NCI-H1105 (cell line): ENCODE measurements around the gene FER1L5.

Experiments
- DNase-seq: peaks from one replicate; lab custom pipeline; 2025; lab: John Stamatoyannopoulos, UW

Gene FER1L5

GRCh38 chr2:96695602-96696001 is 53.0 kb downstream of the FER1L5 start:
- no peak for DNase-seq

- DNase-seq, result no peak
Measured at GRCh38 chr2:96697476-96697875, 54.9 kb downstream of the FER1L5 start.

- DNase-seq, result no peak
Measured at GRCh38 chr2:96698221-96698861, 55.8 kb downstream of the FER1L5 start.

- DNase-seq, result no peak
Measured at GRCh38 chr2:96699021-96699420, 56.5 kb downstream of the FER1L5 start.

GRCh38 chr2:96699621-96700020 is 57.1 kb downstream of the FER1L5 start:
- DNase-seq, result no peak

GRCh38 chr2:96700086-96700485 is 57.5 kb downstream of the FER1L5 start:
- DNase-seq, result no peak

GRCh38 chr2:96701636-96702035 is 59.1 kb downstream of the FER1L5 start:
- DNase-seq, result no peak

- peak; percentile 1 for DNase-seq
Measured at GRCh38 chr2:96702098-96702785, 59.7 kb downstream of the FER1L5 start.

GRCh38 chr2:96703021-96703751 is 60.6 kb downstream of the FER1L5 start:
- no peak for DNase-seq

GRCh38 chr2:96710985-96711384 is 68.4 kb downstream of the FER1L5 start:
- no peak for DNase-seq

GRCh38 chr2:96715658-96716057 is 73.1 kb downstream of the FER1L5 start:
- DNase-seq, result no peak

GRCh38 chr2:96716388-96716787 is 73.8 kb downstream of the FER1L5 start:
- DNase-seq, result no peak

- DNase-seq, result no peak
Measured at GRCh38 chr2:96726131-96726530, 83.6 kb downstream of the FER1L5 start.

- no peak for DNase-seq
Measured at GRCh38 chr2:96727431-96727830, 84.9 kb downstream of the FER1L5 start.

- DNase-seq, result no peak
Measured at GRCh38 chr2:96729748-96730147, 87.2 kb downstream of the FER1L5 start.

- no peak for DNase-seq
Measured at GRCh38 chr2:96730212-96730611, 87.6 kb downstream of the FER1L5 start.

- no peak for DNase-seq
Measured at GRCh38 chr2:96733931-96734330, 91.4 kb downstream of the FER1L5 start.

- peak; percentile 69 for DNase-seq
Measured at GRCh38 chr2:96734880-96735583, 92.5 kb downstream of the FER1L5 start.

GRCh38 chr2:96737251-96737650 is 94.7 kb downstream of the FER1L5 start:
- DNase-seq, result no peak

- no peak for DNase-seq
Measured at GRCh38 chr2:96737831-96738230, 95.3 kb downstream of the FER1L5 start.

- no peak for DNase-seq
Measured at GRCh38 chr2:96739076-96739632, 96.6 kb downstream of the FER1L5 start.
